Activated effector memory CD4-positive, alpha-beta T cell treated with anti-CD3 and anti-CD28 coated beads, Interleukin-2, amount 50 U/mL, for 16 hours (primary cell): ENCODE measurements around the gene TDP1.
"Not testable (repeated sequence)": the region's sequence is repeated elsewhere in the genome, so short reads cannot be mapped to it uniquely, and the experiment has no call there.

Experiments used
- DNase-seq: peaks from one replicate; pipeline ENCODE4 v3.0.0-alpha.2; 2020

TDP1 gene

DNA sequence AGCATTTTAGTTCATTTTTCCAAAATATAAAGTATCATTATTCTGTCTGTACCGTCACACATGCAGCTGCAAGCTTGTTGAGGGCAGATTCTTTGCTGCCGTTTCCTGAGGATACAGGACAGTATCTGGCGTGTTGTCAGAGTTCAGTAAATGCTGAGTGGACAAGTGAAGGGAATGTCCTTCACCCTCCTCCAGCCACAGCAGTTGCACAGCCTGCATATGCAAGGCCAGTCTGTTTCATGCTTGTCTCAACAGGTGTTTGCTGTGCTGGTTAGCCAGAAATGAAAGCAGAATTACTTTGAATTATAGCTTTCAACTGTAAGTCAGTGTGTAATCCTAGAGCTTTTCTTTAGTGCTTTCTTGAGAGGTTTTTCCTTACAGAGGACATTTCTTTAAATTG, 36.5 kb downstream of the TDP1 start:
- no peak for DNase-seq

- DNase-seq, result no peak
Measured at GRCh38 chr14:89996963-89997362, 41.2 kb downstream of the TDP1 start.

GRCh38 chr14:90000935-90001334, 45.2 kb downstream of the TDP1 start:
- no peak for DNase-seq

DNA sequence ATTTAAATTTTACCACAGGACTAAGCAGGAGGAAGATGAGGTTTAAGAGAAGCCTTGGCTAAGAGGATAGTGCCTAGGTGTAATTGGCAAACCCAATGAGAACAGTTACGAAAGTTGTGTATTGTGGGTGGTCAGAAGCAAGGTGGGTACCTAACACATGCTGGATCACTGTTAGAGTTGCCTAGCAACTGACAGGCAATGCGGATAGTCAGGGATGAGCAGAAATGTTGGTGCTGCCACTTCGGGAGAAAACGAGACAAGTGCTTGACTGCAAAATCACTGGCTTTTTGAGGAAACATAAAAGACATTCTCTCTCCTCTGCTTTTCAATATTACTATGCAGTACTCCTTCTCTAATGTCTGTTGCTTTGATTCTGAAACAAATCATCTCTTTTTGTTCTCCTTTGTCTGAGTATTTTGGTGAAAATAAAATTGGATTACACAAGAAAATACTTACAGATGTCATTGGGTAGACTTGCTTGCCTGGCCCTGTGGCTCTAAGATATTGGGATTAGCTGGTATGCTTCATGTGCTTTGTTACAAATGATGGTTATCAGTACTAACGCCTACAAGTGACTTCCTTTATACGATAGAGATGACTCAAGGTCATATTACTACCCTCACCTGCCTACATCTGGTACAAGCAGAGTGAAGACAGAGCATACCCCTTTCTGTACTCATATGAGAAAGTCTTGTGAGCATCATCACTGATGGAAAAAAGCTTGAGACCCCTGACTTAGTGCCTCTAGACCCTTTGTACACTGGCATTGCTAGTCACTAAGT, 48.0 kb downstream of the TDP1 start:
- DNase-seq, result no peak

- no peak for DNase-seq
Measured at GRCh38 chr14:90005441-90005840, 49.7 kb downstream of the TDP1 start.

- DNase-seq, result no peak
Measured at GRCh38 chr14:90005939-90006530, 50.3 kb downstream of the TDP1 start.

DNA sequence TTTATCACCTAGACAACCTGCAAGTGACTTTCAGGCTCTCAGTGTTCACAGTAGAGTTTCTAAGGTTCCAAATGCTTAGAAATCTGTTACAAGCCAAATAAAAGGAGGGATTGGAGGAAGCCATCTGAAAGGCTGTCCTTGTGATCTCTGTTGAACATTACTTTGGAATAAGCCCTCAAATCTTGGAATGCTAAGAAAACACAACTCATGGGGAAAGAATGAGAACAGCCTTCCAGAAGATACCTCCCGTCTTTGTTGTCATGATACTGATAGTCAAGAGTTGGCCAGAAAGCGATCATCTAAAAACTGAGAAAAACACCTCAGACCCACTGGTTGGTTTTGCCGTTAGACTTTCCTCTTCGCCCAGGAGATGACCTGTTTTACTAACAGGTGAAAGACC, 61.6 kb downstream of the TDP1 start:
- DNase-seq, result no peak

- DNase-seq, result no peak
Measured at GRCh38 chr14:90019824-90020523, 64.2 kb downstream of the TDP1 start.

DNA sequence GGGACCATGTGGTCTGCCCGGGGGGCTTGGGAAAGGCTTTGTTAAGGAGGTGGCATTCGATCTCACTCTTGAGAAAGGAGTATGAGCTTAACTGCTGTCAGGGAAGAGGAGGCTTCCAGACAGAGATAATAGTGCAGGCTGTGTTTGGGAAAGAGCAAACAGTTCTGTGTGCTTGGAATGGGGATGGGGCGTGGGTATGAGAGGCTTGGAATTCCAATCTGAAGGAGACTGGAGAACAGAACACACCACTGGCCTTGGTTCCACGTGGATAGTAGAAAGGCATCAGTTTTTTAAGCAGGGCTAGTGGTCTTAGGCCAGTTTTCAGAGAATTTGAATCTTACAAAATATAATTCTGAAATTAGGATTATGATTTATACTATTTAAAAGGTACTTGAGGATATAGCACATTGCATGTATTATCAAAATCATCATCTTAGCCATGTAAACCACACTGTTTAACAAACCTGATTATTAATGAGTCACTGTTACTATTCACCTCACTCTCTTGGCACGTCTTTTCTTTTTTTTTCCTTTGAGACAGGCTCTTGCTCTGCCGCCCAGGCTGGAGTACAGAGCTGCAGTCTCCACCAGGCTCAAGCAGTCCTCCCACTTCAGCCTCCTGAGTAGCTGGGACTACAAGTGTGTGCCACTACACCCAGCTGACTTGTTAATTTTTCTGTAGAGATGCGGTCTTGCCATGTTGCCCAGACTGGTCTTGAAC, 67.6 kb downstream of the TDP1 start:
- no peak for DNase-seq

GRCh38 chr14:90024910-90025309, 69.2 kb downstream of the TDP1 start:
- no peak for DNase-seq

GRCh38 chr14:90026608-90027007, 70.9 kb downstream of the TDP1 start:
- DNase-seq, result not testable (repeated sequence)

DNA sequence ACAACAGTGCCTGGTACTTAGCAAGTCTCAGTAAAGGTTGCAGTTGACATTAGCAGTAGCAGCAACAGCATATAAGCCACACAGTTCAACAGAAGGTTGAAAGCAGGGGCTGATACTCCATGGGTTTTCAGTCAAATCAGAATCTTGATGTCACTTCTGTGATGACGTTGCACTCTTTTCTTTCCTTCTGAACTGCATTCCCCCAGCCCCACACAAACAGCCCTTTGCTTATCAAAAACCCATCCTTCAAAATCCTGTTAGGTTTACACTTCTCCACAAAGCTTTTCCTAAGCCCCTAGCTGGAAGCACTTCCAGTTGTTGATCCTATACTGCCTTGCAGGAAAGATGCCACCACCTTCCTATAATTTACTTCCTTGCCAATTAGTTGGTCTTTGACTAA, 72.1 kb downstream of the TDP1 start:
- no peak for DNase-seq

DNA sequence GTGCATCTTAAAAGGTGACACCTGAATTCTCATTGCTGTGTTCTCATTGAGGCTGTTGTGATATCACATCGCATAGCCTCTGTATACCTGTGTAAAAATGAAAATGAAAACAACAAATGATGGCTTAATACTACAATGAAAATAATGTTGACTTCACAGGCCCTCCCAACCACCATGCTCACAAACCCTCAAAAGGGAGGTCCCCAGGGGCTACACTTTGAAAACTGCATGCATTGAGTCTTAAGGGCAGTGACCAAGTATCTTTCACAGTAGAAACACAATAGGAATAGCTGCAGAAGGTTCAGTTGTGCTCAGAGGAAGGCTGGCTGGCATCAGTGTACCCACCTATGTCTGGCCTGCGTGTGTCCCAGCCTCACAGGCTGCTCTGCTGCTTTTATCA, 78.4 kb downstream of the TDP1 start:
- DNase-seq, result no peak

GRCh38 chr14:90034835-90035525, 79.3 kb downstream of the TDP1 start:
- no peak for DNase-seq

DNA sequence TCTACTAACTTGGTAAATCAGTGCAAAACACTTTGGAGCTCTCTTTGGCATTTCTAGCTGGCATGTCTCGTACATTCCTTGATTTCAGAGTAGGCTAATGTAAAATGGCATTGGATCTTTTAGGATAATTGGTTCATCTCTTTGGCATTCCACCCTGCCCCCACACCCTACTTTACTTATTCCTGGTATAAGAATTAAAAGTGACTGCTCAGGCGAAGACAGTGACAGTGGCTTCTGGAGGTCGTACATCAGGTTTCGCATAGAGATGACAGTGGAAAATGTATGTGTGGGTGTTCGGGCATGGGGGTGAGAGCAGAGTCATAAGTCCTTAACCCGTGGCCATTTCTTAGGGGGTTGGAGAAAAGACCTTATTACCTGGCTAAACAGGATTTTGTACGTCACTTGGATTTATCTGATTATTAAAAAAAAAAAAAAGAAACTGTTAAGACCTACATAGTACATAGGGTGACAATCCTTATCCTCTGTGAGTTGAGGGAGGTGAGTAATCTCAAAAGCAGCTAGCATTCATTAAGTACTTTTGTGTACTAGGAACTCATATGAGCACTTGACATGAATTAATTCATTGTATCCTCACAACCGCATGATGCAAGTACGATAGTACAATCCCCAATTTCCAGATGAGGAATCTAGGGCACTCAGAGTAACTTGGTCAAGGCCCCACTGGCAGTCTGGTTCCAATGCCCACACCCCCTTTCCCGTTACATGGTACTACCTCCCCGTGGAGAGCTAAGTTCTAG, 83.7 kb downstream of the TDP1 start:
- DNase-seq, result no peak

- DNase-seq, result no peak
Measured at GRCh38 chr14:90040411-90040810, 84.7 kb downstream of the TDP1 start.

DNA sequence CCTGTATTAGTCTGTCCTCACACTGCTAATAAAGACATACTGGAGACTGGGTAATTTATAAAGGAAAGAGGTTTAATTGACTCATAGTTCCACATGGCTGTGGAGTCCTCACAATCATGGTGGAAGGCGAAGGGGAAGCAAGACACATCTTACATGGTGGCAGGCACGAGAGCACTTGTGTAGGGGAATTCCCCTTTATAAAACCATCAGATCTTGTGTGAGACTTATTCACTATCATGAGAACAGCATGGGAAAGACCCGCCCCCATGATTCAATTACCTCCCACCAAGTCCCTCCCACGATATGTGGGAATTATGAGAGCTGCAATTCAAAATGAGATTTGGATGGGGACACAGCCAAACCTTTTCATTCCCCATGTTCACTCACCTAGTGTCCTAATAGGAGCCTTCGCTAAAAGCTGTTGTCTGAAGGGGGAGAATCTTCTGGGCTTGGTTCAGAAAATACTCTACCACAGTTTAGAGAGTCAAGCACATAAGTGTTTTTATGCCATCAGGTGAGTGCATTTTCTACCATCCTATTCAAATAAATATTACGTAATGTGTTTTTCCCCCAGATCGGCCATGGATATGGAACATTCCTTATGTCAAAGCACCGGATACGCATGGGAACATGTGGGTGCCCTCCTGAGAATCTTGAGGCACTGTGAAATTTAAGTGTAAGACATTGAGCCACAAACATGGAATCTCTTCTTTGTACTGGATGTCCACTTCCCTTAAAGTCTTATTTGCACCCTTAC, 86.9 kb downstream of the TDP1 start:
- DNase-seq, result no peak

DNA sequence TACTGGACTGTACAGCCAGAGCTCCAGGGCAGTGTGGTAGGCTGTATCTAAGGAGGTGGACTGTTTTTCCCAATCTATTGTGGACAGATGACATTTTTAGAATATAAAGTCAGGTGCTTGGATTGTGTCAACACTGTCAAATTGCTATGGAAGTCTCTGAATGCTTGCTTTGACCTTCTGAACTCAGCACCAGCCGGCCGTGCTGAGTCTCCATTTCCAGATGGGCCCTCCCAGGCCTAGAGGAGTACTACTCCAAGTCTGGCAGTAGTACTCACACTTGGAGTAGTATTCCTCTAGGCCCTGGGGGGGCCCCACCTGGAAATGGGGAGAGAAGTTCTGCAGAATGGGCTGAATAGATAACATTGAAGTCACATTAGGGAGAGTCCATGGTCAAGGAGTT, 89.9 kb downstream of the TDP1 start:
- DNase-seq, result no peak

DNA sequence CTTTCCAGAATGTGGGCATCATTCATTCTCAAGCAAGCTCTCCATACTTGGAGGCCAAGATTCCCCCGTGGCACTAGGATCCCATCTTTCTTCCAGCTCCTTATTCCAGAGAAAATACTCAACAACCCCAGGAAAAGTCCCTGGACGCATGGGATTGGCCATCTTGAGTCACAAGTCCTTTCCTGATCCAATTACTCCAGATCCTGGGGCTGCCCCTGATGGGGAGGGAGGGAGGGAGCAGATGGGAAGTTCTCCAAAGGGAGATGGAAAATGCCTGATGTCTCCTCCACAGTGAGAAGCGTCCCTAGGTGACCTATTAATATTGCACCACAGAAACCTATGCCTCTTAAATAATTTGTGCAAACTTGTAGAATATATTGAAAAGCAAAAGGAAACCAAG, 93.7 kb downstream of the TDP1 start:
- DNase-seq, result no peak

DNA sequence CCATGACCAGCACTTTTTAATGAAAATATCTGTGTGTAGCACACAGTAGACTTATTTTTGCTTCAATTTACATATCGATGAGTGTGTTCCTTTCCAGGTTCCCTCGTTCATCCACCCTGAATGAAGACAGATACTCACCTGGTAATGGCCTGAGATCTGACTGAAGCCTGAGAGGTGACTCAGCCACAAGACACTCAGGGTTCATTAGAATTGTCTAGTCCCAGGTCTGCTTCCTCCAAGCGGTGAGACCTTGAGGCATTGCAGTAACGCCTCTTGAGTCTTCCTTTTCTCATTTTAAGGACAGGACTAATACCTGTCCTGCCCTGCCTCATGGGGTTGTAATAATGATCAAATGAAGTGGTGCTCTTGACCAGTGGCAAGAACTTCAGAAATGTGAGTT, 94.5 kb downstream of the TDP1 start:
- DNase-seq, result no peak

DNA sequence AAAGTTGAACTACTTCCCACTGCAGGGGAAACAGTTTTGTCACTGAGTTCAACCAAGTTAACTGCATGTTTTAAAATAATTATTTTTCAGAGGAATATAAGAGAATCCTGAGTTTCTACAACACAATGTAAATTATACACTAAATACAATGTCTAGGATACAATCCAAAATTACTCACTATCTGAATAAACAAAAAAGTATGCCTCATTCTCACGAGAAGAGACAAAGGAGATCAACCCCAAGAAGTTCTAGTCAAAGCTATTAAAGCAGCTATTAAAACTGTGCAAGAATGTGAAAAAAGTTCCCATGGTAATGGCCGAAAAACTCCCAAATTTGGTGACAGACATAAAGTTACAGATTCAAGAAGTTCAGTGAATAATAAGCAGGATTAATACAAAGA, 97.3 kb downstream of the TDP1 start:
- no peak for DNase-seq
